Urinary bladder (tissue), 4 donors: Measurements from ENCODE around the gene MAP7D2. TPM values are rescaled to one million over a fixed set of nuclear protein-coding genes. Genes with fewer than 3 reads are reported as not detected.

Experiments
- DNase-seq: peaks from one replicate; pipeline ENCODE4 v3.0.0-alpha.2; 2015; ENCODE audit errors: extremely low spot score
- H3K27ac ChIP-seq: one replicate; pipeline ENCODE4 v1.5.1; 2013; ENCODE audit warnings: low read depth, mild to moderate bottlenecking, moderate library complexity
- H3K36me3 ChIP-seq: one replicate; pipeline ENCODE4 v1.6.1; 2013; ENCODE audit warnings: mild to moderate bottlenecking, moderate library complexity; ENCODE audit not compliant: insufficient read depth
- H3K4me1 ChIP-seq: one replicate; pipeline ENCODE4 v1.6.1; 2013; ENCODE audit warnings: mild to moderate bottlenecking, moderate library complexity; ENCODE audit not compliant: insufficient read depth
- H3K4me3 ChIP-seq: one replicate; pipeline ENCODE4 v1.5.1; 2013; ENCODE audit warnings: low read depth, low read length
- WGBS: extraction: QIAGEN DNeasy Blood & Tissue Kit; methylation state at CpG from one replicate; pipeline ENCODE4 v1.1.7; 2013; 5-methylcytosine and 5-hydroxymethylcytosine counted together
- polyA plus RNA-seq: library from polyadenylated mRNA; stranded (reverse); fragments of 200-250 nt; gene quantifications from one replicate; pipeline ENCODE4 v1.2.3, GENCODE V29; 2013
- total RNA-seq: library from RNA; depleted of rRNA; stranded (reverse); fragments of >200 nt; gene quantifications from one replicate; pipeline ENCODE4 v1.2.3, GENCODE V29; 2014
- donor health status: healthy with polysubstance abuse.
- donor health status: healthy.

Gene MAP7D2
- total and polyA plus RNA-seq, 2 donors = 0.21 to 0.46 TPM

DNA sequence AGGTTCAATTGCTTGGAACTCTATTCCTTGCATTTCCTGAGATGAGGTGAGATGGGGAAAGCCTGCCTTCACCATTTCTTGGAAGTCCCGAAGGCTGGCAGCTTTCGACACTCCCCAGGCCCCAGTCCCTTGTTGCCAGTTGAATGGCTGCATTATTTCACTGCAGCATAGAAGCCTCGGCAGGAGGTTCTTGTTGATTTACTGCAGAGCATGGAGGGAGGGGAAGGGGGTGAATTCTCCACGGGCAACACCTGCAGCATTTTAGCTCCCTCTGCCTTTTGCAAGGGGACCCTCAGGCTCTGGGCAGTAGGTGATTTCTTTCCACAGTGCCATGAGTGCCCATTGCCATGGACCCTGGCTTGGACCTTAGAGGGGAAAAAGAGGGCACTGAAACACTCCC lies 115.1 kb downstream of the MAP7D2 start:
- WGBS = 47% methylated on average over 4 of the region's 4 CpGs
- Histone ChIP-seq H3K4me3 (no peak overlapping the region), H3K27ac (no peak overlapping the region), H3K4me1 (no peaks in the 10 kb centered on the region), H3K36me3 (no peaks in the 10 kb centered on the region)
- DNase-seq = no peak

DNA sequence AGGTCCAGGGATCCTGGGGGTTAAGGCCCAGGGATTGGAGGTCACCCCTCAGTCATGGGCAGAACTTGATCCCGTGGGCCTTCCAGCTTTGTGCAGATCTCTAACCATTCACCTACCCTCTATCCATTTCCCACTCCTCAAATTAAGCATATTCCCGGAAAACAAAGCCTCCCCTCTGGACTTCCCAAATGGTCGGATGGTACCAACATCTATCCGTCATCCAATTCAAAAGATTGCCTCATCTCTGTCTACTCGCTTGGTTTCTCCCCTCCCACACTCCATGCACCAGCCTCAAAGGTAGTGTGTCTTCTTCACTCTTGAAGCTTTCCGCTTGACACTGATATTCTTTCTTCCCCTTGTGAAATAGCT lies 125.4 kb downstream of the MAP7D2 start:
- no peak overlapping the region for H3K4me3 ChIP-seq
- H3K27ac ChIP-seq = no peak overlapping the region
- no peaks in the 10 kb centered on the region for H3K36me3 ChIP-seq
- WGBS = 57% methylated on average over 6 of the region's 6 CpGs
- no peaks in the 10 kb centered on the region for H3K4me1 ChIP-seq
- DNase-seq = no peak

DNA sequence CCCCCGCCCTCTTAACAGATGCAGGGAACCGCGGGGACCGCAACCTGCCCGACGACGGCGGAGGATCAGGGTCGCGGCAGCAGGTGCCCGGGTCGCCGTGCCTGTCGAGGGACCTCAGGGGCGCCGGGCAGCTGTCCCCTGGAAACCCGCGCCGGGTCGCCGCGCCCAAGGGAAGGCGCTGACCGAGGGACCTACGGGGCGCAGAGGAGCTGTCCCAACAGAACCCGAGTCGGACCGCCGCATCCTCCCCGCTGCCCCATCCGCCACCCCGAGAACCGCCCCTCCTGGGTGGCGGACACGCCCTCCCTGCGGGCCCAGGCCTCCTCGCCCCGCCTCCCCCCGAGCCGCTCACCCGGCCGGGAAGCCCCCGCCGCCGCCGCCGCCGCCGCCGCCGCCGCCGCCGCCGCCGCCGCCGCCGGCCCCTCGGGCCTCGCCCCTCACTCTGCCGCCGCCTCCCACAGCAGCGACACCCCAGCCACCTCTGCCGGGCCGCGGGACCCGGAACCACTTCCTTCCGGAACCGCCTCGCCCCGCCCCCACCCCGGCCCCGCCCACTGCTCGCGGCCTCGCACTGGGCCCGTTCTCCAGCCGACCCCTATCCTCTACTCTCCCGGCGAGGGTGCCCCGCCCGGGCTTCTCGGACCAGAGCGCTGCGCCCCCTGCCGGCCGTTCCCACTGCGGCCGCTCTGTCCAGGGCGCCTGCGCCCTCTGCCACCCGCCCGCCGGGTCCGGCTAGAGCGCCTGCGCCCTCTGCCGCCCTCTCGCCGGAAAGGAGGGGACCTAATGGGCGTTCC lies 126.0 kb downstream of the MAP7D2 start, which contains the start of gene BCLAF3:
Gene BCLAF3 (minus strand): TSS at position 506 of the 794 bp plus-strand sequence. CDS start 20,797 bp downstream, outside the sequence.
- H3K4me1 ChIP-seq = no peaks in the 10 kb centered on the region
- peak; percentile 59 for DNase-seq
- peak within 1 kb of the TSS; percentile 80 for H3K4me3 ChIP-seq
- H3K27ac ChIP-seq = peak within 1 kb of the TSS; percentile 41
- peaks cover under 1% of the 10 kb centered on the region for H3K36me3 ChIP-seq
- under 1% methylated on average over 66 of the region's 103 CpGs for WGBS

DNA sequence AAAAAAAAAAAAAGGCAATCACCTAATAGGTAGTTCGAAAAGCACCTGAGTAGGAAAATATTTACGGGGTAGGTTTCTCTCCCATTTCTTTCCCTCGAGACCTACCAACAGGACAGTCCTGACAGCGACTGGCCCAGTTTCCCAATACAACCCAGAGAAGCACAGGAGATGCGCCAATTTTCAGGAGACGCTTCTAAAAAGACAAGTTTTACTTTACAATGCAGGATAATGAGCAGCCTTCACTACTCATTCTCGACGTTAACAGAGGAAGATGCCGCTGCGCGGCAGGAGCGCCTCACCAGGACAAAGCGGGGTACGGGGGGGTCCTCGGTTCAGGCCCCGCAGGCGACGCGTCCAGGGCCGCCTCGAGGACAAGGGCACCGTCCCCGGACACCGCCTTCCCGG lies 126.6 kb downstream of the MAP7D2 start:
- Histone ChIP-seq H3K36me3 (peaks cover 1% of the 10 kb centered on the region), H3K4me1 (no peaks in the 10 kb centered on the region), H3K27ac (peak overlapping the region; percentile 41), H3K4me3 (peak overlapping the region; percentile 80)
- WGBS = 2% methylated on average over 25 of the region's 25 CpGs
- DNase-seq = no peak

DNA sequence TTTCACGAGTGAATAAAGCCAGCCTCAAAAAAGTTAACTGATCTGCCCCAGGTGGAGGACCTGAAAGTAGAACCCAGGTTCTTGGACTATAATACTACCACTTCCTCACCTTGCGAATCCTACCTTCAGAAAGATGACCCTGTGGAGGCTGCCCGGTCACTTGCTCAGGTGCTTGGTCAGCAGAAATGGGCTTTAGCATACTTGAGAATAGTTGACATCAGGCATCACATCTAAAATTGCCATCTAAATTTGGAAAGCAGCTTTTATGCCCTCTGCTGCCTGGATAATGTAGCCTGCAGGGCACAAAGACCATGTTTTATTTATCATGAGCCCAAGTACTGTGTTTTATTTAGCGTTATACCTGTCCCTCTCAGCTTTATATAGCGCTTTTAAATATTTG lies 128.9 kb downstream of the MAP7D2 start:
- H3K4me3 ChIP-seq = no peak overlapping the region
- WGBS = 95% methylated on average over 5 of the region's 5 CpGs
- H3K36me3 ChIP-seq = peaks cover 1% of the 10 kb centered on the region
- H3K4me1 ChIP-seq = no peaks in the 10 kb centered on the region
- H3K27ac ChIP-seq = no peak overlapping the region
- DNase-seq = no peak

DNA sequence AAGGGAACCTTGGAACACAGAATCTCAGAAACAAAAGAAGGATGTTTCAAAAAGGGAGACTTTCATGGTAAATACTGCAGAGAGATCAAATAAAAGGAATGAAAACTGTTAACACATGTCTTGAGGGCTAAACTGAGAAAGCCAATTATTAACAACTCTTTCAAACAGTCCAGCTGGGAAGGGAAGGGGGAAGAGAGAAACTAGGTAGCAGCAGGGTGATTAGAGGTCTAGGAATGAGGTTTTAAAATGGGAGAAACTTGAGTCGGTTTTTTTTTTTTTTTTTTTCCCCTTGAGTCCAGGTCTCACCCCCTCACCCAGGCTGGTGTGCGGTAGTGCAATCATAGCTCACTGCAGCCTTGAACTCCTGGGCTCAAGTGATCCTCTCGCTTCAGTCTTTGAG lies 130.2 kb downstream of the MAP7D2 start:
- H3K4me1 ChIP-seq = no peaks in the 10 kb centered on the region

DNA sequence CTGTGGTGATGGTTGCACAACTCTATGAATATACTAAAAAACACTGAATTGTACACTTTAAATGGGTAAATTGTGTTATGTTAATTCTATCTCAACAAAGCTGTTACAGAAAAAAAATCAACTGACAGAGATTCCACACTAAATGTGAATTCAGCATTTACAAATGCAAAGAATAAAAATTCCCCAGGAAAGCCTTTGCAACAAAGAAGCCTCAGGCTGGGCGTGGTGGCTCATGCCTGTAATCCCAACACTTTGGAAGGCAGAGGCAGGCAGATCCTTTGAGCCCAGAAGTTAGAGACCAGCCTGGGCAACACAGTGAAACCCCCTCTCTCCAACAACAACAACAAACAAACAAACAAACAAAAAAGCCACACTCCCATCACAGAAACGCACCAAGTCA lies 134.8 kb downstream of the MAP7D2 start:
- no peak for DNase-seq
- no peak overlapping the region for H3K4me3 ChIP-seq
- no peak overlapping the region for H3K27ac ChIP-seq
- H3K4me1 ChIP-seq = no peaks in the 10 kb centered on the region
- WGBS = 83% methylated on average over 2 of the region's 2 CpGs
- peaks cover 1% of the 10 kb centered on the region for H3K36me3 ChIP-seq

More for the DNA sequence above, 130.2 kb downstream of the MAP7D2 start:
- peaks cover 1% of the 10 kb centered on the region for H3K36me3 ChIP-seq
- no peak for DNase-seq
- WGBS = 91% methylated on average over 3 of the region's 3 CpGs
- no peak overlapping the region for H3K4me3 ChIP-seq
- no peak overlapping the region for H3K27ac ChIP-seq

DNA sequence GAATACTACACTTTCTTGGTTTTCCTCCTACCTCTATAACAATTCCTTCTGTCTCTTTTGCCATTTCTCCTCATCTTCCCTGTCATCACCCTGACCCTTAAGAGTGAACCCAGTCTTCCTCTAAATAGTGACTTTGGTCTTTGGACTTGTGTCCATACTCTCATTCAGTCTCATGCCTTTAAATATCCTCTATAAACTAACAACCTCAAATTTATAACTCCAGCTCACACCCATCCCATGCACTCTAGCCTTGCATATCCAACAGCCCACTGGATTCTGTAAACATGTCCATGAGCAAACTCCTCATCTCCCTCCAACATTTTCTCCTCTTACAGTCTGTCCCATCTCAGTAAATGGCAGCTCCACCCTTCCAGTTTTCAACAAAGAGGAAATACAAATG lies 140.9 kb downstream of the MAP7D2 start:
- Histone ChIP-seq H3K36me3 (no peaks in the 10 kb centered on the region), H3K4me1 (no peaks in the 10 kb centered on the region), H3K27ac (no peak overlapping the region), H3K4me3 (no peak overlapping the region)
- DNase-seq = no peak

DNA sequence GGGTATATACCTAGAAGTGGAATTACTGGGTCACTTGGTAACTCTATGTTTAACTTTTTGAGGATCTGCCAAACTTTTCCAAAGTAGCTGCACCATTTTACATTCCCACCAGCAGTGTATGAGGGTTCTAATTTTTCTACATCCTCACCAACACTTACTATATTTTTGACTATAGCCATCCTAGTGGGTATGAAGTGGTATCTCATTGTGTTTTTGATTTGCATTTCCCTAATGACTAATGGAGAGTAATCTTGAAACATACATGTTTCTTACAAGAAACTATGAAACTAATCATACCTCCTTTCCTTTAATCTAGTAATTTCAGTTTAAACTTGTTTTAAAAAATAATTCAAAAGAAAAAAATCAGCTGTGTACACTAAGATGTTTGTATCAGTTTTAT lies 143.7 kb downstream of the MAP7D2 start:
- Histone ChIP-seq H3K4me3 (no peak overlapping the region), H3K4me1 (no peaks in the 10 kb centered on the region), H3K36me3 (no peaks in the 10 kb centered on the region), H3K27ac (no peak overlapping the region)
- DNase-seq = no peak

DNA sequence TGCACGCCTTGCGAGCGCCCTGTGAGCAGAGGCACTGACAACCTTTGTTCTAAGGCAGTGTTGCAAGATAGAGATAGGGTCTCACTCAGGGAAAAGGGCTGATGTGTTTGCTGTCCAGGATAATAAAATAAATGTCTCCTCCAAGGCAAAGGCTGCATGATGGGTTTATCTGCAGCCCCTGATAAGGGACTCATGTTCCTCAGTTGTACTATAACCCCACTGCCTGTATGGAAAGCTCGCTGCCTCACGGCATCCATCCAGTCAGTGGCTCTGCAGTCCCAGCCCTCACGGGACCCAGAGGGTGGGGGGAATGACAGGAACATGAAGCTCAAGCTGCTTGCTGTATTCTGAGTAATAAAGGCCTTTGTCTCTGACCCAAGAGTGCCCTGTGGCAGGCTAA lies 148.4 kb downstream of the MAP7D2 start:
- 90% methylated on average over 6 of the region's 6 CpGs for WGBS
- no peak overlapping the region for H3K27ac ChIP-seq

DNA sequence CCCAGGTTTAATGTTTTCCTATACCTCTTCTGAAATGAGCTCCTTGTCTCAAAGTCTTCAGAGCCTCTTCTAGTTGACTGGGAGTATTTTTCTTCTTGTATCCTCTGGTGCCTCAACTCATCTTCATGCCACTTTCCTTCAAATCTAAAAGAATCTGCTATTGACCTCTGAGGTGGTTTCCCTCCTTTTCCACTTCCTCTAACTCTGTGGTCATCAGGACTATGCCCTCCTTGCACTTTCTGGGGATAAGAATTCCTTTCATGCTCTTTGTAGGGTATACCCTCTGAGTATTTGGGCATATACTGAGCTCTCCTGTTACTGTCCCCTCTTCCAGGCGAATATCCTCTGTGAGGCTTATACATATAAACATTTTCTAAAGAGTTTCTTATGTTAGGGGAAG lies 150.7 kb downstream of the MAP7D2 start:
- Histone ChIP-seq H3K4me3 (no peak overlapping the region), H3K4me1 (no peaks in the 10 kb centered on the region), H3K27ac (no peak overlapping the region), H3K36me3 (no peaks in the 10 kb centered on the region)
- DNase-seq = no peak
- 100% methylated on average over 1 of the region's 1 CpG for WGBS

More for the DNA sequence above, 148.4 kb downstream of the MAP7D2 start:
- Histone ChIP-seq H3K4me3 (no peak overlapping the region), H3K4me1 (no peaks in the 10 kb centered on the region), H3K36me3 (no peaks in the 10 kb centered on the region)
- DNase-seq = no peak

DNA sequence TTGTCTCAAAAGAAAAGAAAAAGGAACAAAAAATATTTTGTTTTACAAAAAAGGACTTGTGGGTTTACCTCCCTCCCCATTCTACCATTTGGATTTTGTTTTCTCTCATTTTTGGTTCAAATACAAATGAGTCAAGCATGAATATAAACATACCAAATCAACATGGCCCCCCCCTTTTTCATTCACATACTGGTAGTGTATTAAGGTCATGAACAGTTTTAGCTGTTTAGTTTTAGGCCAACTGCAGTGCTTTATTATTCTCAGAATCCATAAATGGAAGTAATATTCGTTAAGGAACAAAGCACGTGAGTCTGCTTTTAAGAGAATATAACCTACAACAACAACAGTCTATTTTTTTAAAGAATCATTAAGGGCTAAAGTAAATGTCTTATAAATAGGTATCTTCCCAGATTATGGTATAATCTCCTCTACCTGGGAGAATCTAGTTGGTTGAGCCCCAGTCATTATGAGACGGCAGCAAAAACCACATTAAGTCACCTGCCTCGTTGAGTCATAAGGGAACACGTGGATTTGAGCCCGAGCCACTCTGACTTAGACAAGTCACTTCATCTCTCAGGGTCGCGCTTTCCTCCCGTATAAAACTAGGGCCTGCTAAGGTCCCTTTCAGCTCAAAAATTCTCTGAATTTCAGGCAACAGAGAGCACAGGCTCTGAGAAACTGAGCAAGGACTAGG lies 152.5 kb downstream of the MAP7D2 start:
- no peaks in the 10 kb centered on the region for H3K36me3 ChIP-seq
- no peak overlapping the region for H3K27ac ChIP-seq
- WGBS = 77% methylated on average over 9 of the region's 9 CpGs
- DNase-seq = no peak
- no peak overlapping the region for H3K4me3 ChIP-seq
- H3K4me1 ChIP-seq = no peaks in the 10 kb centered on the region

DNA sequence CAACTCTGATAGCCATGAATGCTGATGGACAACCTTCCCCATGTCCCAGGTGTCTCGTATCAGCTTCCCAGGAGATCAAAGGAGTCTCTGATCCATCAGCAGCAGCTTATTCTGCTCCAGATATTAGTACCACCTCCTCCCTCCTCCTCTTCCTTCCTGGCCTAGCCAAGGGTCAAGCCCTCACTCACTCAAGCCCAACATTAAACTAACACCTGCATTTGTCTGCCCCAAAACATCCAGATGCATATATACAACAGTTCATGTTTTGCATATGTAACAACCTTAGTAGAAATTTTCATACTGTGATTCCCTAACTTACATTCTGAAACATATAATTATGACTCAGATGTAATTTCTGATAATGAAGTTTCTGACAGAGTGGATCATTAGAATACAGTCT lies 155.8 kb downstream of the MAP7D2 start:
- no peak overlapping the region for H3K4me3 ChIP-seq
- H3K27ac ChIP-seq = no peak overlapping the region
- WGBS = 90% methylated on average over 1 of the region's 1 CpG
- DNase-seq = no peak
- no peaks in the 10 kb centered on the region for H3K4me1 ChIP-seq
- no peaks in the 10 kb centered on the region for H3K36me3 ChIP-seq
